B cell (primary cell): ENCODE measurements around the gene MOV10L1. TPM values are rescaled to one million over a fixed set of nuclear protein-coding genes. Genes with fewer than 3 reads are reported as not detected.

Source experiments
- ATAC-seq: fragments of 200-7000 bp; cut with Tn5 transposase; one replicate; pipeline ENCODE4 v1.10.0; 2021; ENCODE audit warnings: low read depth, mild to moderate bottlenecking, moderate number of reproducible peaks, moderate library complexity
- CTCF ChIA-PET: fragments of 350-600 bp; sonication (Branson Sonifier 250); formaldehyde crosslinking; loops from one replicate; lab custom pipeline; 2021; ENCODE audit warnings: antibody characterized with exemption, inconsistent platforms; lab: Charles Lee
- POLR2A ChIA-PET: fragments of 350-600 bp; sonication (Branson Sonifier 250); formaldehyde crosslinking; loops from one replicate; lab custom pipeline; 2021; ENCODE audit warnings: antibody characterized with exemption; lab: Charles Lee
- DNase-seq: peaks from one replicate; pipeline ENCODE4 v3.0.0; 2013
- H2AFZ ChIP-seq: 2 replicates; pipeline ENCODE4 v1.6.1; 2012; ENCODE audit warnings: mild to moderate bottlenecking, low read depth, low read length; ENCODE audit not compliant: insufficient read depth, poor library complexity, severe bottlenecking
- H3K27ac ChIP-seq, 2 donors: 1 replicate in 1 of 2; 2 replicates in 1 of 2; pipeline ENCODE4 v1.5.1; 2012 to 2013; ENCODE audit warnings: low read length in 2 of 2, mild to moderate bottlenecking in 2 of 2, moderate library complexity in 1 of 2
- H3K27me3 ChIP-seq, 4 experiments: fragments of 200-600 bp in 1 of 4; sonication (generic) in 1 of 4; replicated peaks in 1 of 4; 1 replicate in 2 of 4; 2 replicates in 2 of 4; pipeline versions ENCODE4 v1.6.1 to v1.7.0; 2013 to 2016; ENCODE audit warnings: low read length in 3 of 4, mild to moderate bottlenecking in 2 of 4, mixed read lengths in 1 of 4, moderate library complexity in 1 of 4; ENCODE audit not compliant: insufficient read depth in 4 of 4, control insufficient read depth in 3 of 4; ENCODE audit errors: control extremely low read depth in 1 of 4
- H3K36me3 ChIP-seq, 2 experiments: replicated peaks in 1 of 2; 1 replicate in 1 of 2; 2 replicates in 1 of 2; pipeline versions ENCODE4 v1.6.1 to v1.7.1; 2013; ENCODE audit warnings: low read length in 1 of 2; ENCODE audit not compliant: insufficient read depth in 2 of 2, control insufficient read depth in 1 of 2; ENCODE audit errors: control extremely low read depth in 1 of 2, extremely low read depth in 1 of 2
- H3K4me1 ChIP-seq, 2 donors: fragments of 200-600 bp in 1 of 2; sonication (generic) in 1 of 2; 1 replicate in 1 of 2; 2 replicates in 1 of 2; pipeline versions ENCODE4 v1.5.1 to v1.6.1; 2013 to 2017; ENCODE audit warnings: low read length in 2 of 2; ENCODE audit not compliant: control insufficient read depth in 2 of 2, insufficient read depth in 2 of 2
- H3K4me2 ChIP-seq: replicated peaks from 2 replicates; pipeline ENCODE3; 2012; ENCODE audit warnings: mild to moderate bottlenecking, low read depth, low read length; ENCODE audit not compliant: poor library complexity, severe bottlenecking
- H3K4me3 ChIP-seq, 5 experiments: fragments of 200-600 bp in 1 of 5; sonication (generic) in 1 of 5; 1 replicate in 3 of 5; 2 replicates in 2 of 5; pipeline versions ENCODE4 v1.5.1 to v1.7.0; 2011 to 2016; ENCODE audit warnings: low read length in 4 of 5, mild to moderate bottlenecking in 4 of 5, low read depth in 2 of 5, control low read depth in 1 of 5, moderate library complexity in 1 of 5; ENCODE audit not compliant: insufficient read depth in 1 of 5; ENCODE audit errors: control extremely low read depth in 1 of 5, extremely low read depth in 1 of 5
- H3K79me2 ChIP-seq: fragments of 200-600 bp; sonication (generic); one replicate; pipeline ENCODE4 v1.6.0; 2016; ENCODE audit warnings: low read length; ENCODE audit not compliant: control insufficient read depth, insufficient read depth
- H3K9ac ChIP-seq: fragments of 200-600 bp; sonication (generic); 2 replicates; pipeline ENCODE4 v1.6.1; 2017; ENCODE audit warnings: mild to moderate bottlenecking, low read length, moderate library complexity
- H3K9me3 ChIP-seq, 3 donors: one replicate each; pipeline versions ENCODE4 v1.6.1 to v1.7.1; 2013; ENCODE audit warnings: low read length in 2 of 3; ENCODE audit not compliant: control insufficient read depth in 2 of 3, insufficient read depth in 1 of 3; ENCODE audit errors: control extremely low read depth in 1 of 3
- H4K20me1 ChIP-seq: 2 replicates; pipeline ENCODE4 v1.6.0; 2012; ENCODE audit warnings: mild to moderate bottlenecking, low read length; ENCODE audit not compliant: insufficient read depth, control insufficient read depth, poor library complexity, severe bottlenecking
- H3K27ac Mint-ChIP-seq: one replicate; pipeline ENCODE4 v1.8.0; 2021; ENCODE audit warnings: mixed read lengths
- H3K27me3 Mint-ChIP-seq: one replicate; pipeline ENCODE4 v1.8.0; 2021; ENCODE audit warnings: mixed read lengths
- H3K4me1 Mint-ChIP-seq: one replicate; pipeline ENCODE4 v1.8.0; 2021; ENCODE audit warnings: mixed read lengths
- H3K4me3 Mint-ChIP-seq: one replicate; pipeline ENCODE4 v1.8.0; 2021; ENCODE audit warnings: mixed read lengths
- H3K9me3 Mint-ChIP-seq: one replicate; pipeline ENCODE4 v1.8.0; 2022; ENCODE audit warnings: mixed read lengths; ENCODE audit not compliant: insufficient read depth
- CTCF ChIP-seq: fragments of 200-600 bp; IDR thresholded peaks from one replicate; pipeline ENCODE4 v1.8.0; 2022; ENCODE audit warnings: antibody characterized with exemption, mild to moderate bottlenecking
- EZH2 ChIP-seq: IDR thresholded peaks from 2 replicates; pipeline ENCODE4 v1.6.1; 2012; ENCODE audit warnings: borderline replicate concordance, low read depth, mild to moderate bottlenecking, moderate library complexity, low read length; ENCODE audit not compliant: insufficient read depth, poor library complexity, severe bottlenecking
- WGBS: methylation state at CpG from one replicate; pipeline ENCODE4 v1.1.5; 2013; ENCODE audit warnings: missing lambda C conversion rate; ENCODE audit not compliant: insufficient coverage; 5-methylcytosine and 5-hydroxymethylcytosine counted together
- intact Hi-C: fragments of 100-400 bp; cut with micrococcal nuclease; formaldehyde crosslinking; loops from one replicate; pipeline ENCODE4 v1.10.0; 2022
- polyA plus RNA-seq: library from polyadenylated mRNA; depleted of rRNA; stranded (reverse); fragments of >200 nt; gene quantifications from 2 replicates; pipeline ENCODE4 v1.2.3, GENCODE V29; 2012
- total RNA-seq, 2 donors: library from RNA; stranded (reverse); fragments of 120-200 nt in 1 of 2; gene quantifications; 1 replicate in 1 of 2; 2 replicates in 1 of 2; pipeline versions ENCODE4 v1.2.3 to v1.2.4, GENCODE V29; 2013 to 2022

The MOV10L1 gene
- total and polyA plus RNA-seq, 2 donors (not counting 1 experiment from before 2014, with no cell fraction given), result not detected

DNA sequence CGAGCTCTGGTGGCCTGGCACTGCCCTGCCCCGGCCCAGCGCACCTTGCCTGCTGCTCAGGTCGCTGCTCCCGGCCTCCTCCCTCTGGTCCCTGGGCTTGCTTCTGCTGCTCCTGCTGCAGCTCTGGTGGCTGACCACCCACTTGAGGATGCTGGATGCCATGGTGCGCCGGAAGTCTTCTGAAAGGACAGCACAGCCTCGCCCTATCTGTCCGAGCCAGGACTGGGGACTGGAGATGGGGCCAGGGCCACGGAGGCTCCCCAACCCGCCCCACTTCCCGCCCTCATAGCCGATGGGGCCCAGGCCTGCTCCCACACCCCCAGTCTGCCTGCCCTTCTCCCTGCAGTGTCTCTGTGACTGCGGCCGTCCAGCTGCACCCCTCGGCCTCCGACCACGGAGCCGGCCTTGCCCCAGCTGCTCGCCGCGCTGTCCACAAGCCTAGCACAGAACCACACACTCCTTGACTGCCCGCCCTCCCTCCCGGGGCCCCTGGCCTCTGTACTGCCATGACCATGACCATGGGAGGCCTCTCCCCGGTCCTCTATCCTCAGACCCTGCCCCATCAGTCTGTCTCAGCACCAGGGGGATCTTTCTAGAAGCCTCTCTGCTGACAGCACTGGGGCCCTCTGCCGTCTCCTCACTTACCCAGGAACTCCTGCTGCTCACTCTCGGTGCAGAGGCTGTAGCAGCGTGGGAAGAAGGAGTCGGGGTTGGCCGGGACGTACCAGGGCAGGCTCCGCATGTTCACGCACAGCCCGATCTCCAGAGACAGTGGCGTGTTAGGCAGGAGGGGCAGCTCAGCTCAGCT is 44.4 kb upstream of the MOV10L1 start:
- peaks cover 0 to 5% (median 0%) of the 10 kb centered on the region in 3 donors for H3K9me3 ChIP-seq
- intact Hi-C loops, result no loop called here
- no peak for ATAC-seq
- H3K27ac Mint-ChIP-seq, result no peak overlapping the region
- H3K27me3 ChIP-seq, result peaks cover 0 to 15% (median 0%) of the 10 kb centered on the region in 4 experiments
- H3K4me1 Mint-ChIP-seq, result no peaks in the 10 kb centered on the region
- TF ChIP-seq EZH2 (no peak), CTCF (no peak)
- H3K27me3 Mint-ChIP-seq, result peaks cover 11% of the 10 kb centered on the region
- no peaks in the 10 kb centered on the region for H3K4me1 ChIP-seq
- H3K4me2 ChIP-seq, result no peak overlapping the region
- H3K4me3 ChIP-seq, result no peak overlapping the region
- H3K9me3 Mint-ChIP-seq, result no peaks in the 10 kb centered on the region
- CTCF ChIA-PET, result no interaction called here
- no peak overlapping the region for H3K27ac ChIP-seq
- H3K79me2 ChIP-seq, result no peaks in the 10 kb centered on the region
- H3K4me3 Mint-ChIP-seq, result no peak overlapping the region
- H2AFZ ChIP-seq, result no peak overlapping the region
- H3K9ac ChIP-seq, result no peak overlapping the region
- H3K36me3 ChIP-seq, result no peaks in the 10 kb centered on the region
- POLR2A ChIA-PET, result no interaction called here
- no peak for DNase-seq
- no peaks in the 10 kb centered on the region for H4K20me1 ChIP-seq
- 87% methylated on average over 29 of the region's 35 CpGs for WGBS

- POLR2A ChIA-PET, result no interaction called here
These were observed 43.8 kb upstream of the MOV10L1 start for GRCh38 chr22:50046019-50046415.

More at GRCh38 chr22:50046019-50046415, 43.8 kb upstream of the MOV10L1 start:
- intact Hi-C loops, result no loop called here
- no peaks in the 10 kb centered on the region for H3K36me3 ChIP-seq
- peaks cover 15% of the 10 kb centered on the region for H3K27me3 Mint-ChIP-seq
- ATAC-seq (no peak), DNase-seq (no peak)
- peaks cover 0 to 5% (median 0%) of the 10 kb centered on the region in 3 donors for H3K9me3 ChIP-seq
- H3K4me1 ChIP-seq, result no peaks in the 10 kb centered on the region
- no peak overlapping the region for H3K27ac Mint-ChIP-seq
- no peak overlapping the region for H3K27ac ChIP-seq
- H3K4me2 ChIP-seq, result no peak overlapping the region
- peaks cover 0 to 15% (median 0%) of the 10 kb centered on the region in 4 experiments for H3K27me3 ChIP-seq
- 92% methylated on average over 18 of the region's 19 CpGs for WGBS
- CTCF ChIA-PET, result no interaction called here
- no peaks in the 10 kb centered on the region for H3K4me1 Mint-ChIP-seq
- no peaks in the 10 kb centered on the region for H3K79me2 ChIP-seq
- H3K9ac ChIP-seq, result no peak overlapping the region
- H4K20me1 ChIP-seq, result no peaks in the 10 kb centered on the region
- no peaks in the 10 kb centered on the region for H3K9me3 Mint-ChIP-seq
- H3K4me3 ChIP-seq, result no peak overlapping the region
- no peak overlapping the region for H3K4me3 Mint-ChIP-seq
- H2AFZ ChIP-seq, result no peak overlapping the region
- TF ChIP-seq CTCF, result no peak
- TF ChIP-seq EZH2, result no peak
